Central memory CD8-positive, alpha-beta T cell (primary cell): Measurements from ENCODE around the gene PPM1F.
A peak's percentile ranks its signal among the peaks of the same experiment; 100 is the strongest.

Source experiments
- ATAC-seq: fragments of 150-1000 bp; cut with Tn5 transposase; replicated peaks from 2 replicates; pipeline ENCODE4 v1.10.0; 2022; ENCODE audit warnings: mild to moderate bottlenecking, moderate FRiP score, moderate number of reproducible peaks; ENCODE audit not compliant: poor library complexity, severe bottlenecking; ENCODE audit errors: extremely low read depth
- DNase-seq, 2 donors: peaks; one replicate each; pipeline ENCODE4 v3.0.0; 2021; ENCODE audit warnings: low spot score in 2 of 2
- H3K27ac Mint-ChIP-seq: one replicate; pipeline ENCODE4 v1.8.0; 2022; ENCODE audit warnings: low read depth, mild to moderate bottlenecking, moderate library complexity, mixed read lengths
- H3K27me3 Mint-ChIP-seq: one replicate; pipeline ENCODE4 v1.8.0; 2022; ENCODE audit warnings: mixed read lengths
- H3K36me3 Mint-ChIP-seq: one replicate; pipeline ENCODE4 v1.8.0; 2022; ENCODE audit warnings: mild to moderate bottlenecking, moderate library complexity, mixed read lengths; ENCODE audit not compliant: insufficient read depth
- H3K4me1 Mint-ChIP-seq: one replicate; pipeline ENCODE4 v1.8.0; 2022; ENCODE audit warnings: mixed read lengths
- H3K4me3 Mint-ChIP-seq: one replicate; pipeline ENCODE4 v1.8.0; 2022; ENCODE audit warnings: mild to moderate bottlenecking, moderate library complexity, mixed read lengths
- H3K9me3 Mint-ChIP-seq: one replicate; pipeline ENCODE4 v1.8.0; 2022; ENCODE audit warnings: mixed read lengths

The PPM1F gene, protein sequence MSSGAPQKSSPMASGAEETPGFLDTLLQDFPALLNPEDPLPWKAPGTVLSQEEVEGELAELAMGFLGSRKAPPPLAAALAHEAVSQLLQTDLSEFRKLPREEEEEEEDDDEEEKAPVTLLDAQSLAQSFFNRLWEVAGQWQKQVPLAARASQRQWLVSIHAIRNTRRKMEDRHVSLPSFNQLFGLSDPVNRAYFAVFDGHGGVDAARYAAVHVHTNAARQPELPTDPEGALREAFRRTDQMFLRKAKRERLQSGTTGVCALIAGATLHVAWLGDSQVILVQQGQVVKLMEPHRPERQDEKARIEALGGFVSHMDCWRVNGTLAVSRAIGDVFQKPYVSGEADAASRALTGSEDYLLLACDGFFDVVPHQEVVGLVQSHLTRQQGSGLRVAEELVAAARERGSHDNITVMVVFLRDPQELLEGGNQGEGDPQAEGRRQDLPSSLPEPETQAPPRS

DNA sequence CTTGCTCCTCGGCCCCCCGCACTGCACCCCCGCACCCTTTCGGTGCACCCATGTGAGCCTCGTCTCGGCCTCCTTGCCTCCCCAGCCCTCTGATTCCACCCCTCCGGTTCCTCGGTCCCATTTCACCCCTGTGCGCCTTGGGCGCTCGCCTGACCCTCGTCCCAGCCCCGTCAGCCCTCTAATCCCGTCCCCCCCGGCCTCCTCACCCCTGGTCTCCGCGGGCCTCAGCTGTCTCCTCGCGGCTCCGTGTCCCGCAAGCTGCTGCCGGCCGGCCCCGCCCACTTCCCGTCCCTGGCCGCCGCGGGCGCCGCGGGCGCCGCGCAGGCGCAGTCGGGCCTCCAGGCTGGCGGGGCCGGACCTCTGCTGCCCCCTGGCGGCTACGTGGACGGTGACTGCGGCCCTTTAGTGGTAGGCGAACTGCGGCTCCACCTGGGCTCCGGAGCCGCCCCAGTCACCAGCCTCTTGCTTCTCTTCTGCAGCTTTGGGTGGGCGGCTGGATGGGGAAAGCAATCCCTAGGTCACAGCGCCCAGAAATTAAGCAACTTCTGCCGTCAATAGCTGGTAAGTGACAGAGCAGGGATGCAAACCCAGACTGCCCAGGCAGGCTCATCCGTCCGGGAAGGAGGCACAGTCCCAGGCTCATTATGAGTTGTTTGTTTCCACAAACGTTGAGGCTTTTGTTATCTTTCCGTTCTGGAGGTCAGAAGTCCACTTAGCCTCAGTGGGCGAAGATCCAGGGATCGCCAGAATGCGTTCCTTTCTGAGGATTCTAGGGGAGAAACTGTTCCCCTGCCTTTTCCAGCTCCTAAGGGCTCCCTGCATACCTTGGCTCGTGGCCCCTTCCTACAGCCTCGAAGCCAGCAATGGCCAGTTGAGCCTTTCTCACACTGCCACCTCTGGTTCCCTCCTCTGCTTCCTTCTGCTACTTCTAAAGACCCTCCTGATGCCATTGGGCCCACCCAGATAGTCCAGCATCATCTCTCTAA is at the start of gene PPM1F:
TSS of gene PPM1F (minus strand) at position 263 of the 986 bp plus-strand sequence. CDS start 6,800 bp downstream, outside the sequence.
- ATAC-seq, result peak; percentile 83
- H3K36me3 Mint-ChIP-seq, result peaks cover 12% of the 10 kb centered on the region
- H3K27me3 Mint-ChIP-seq, result no peaks in the 10 kb centered on the region
- no peaks in the 10 kb centered on the region for H3K9me3 Mint-ChIP-seq
- peak within 1 kb of the TSS; percentile 53 for H3K27ac Mint-ChIP-seq
- DNase-seq, result peak; percentile 86 to 95
- peaks cover 34% of the 10 kb centered on the region for H3K4me1 Mint-ChIP-seq
- H3K4me3 Mint-ChIP-seq, result peak within 1 kb of the TSS; percentile 77

DNA sequence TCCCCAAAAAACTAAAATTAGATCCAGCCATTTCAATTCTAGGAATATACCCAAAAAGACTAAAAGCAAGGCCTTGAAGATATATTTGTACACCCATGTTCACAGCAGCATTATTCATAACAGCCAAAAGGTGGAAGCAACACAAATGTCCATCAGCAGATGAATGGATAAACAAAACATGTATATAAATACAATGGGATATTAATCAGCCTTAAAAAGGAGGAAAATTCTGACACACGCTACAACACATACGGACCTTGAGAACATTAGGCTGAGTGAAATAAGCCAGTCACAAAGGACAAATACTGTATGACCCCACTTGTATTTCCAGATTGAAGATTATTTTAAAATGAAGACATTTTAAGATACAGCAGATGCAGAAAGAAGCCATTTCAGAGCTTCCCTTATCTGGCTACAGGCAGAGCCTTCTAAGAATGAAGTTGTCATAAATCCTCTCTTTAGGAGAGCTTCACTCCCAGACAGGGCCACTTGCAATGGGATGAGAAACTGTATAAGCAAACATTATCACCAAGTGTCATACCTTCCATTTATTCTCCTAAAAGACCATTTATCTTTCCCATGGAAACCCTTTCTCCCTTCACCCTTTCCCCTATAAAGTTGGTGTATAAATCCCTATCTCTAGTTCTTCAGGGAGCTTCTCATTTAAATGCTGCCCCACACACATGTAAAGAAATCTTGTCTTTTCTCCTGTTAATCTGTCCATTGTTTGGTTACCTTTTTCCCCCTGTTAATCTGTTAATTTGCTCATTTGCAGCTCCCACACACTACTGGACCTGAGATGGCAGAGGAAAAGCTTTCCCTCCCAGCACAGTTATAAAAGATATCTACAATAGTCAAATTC is 49.2 kb upstream of the PPM1F start:
- H3K27me3 Mint-ChIP-seq, result peaks cover 13% of the 10 kb centered on the region
- H3K4me1 Mint-ChIP-seq, result no peaks in the 10 kb centered on the region
- no peak overlapping the region for H3K27ac Mint-ChIP-seq

DNA sequence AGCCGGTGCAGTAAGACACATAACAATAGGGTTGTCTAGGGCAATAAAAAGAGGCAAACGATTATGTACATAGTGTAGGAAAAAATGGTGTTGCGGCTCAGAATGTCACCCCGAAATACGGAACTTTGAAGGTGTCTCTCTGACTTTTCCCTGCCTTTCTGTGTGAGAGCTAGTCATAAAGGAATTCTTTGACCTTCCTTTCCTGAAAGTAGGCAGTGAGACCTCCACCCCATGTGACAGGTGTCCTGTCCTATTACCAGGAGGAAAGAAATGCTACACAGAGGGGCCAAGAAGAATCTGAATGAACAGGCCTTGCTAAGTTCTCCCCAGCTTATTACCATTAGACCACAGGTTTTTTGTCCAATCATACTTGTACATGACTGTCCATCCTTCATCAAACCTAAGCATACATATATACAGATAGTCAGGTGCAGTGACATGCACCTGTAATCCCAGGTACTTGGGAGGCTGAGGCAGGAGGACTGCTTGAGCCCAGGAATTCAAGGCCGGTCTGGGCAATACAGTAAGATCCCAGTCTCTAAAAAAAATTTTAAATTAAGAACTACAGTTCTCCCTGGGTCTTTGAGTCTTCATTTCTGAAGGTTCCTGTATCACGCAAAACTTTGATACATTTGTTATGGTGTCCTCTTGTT is 46.1 kb upstream of the PPM1F start:
- no peak overlapping the region for H3K27ac Mint-ChIP-seq
- no peak overlapping the region for H3K4me3 Mint-ChIP-seq
- ATAC-seq (no peak), DNase-seq (no peak)
- H3K27me3 Mint-ChIP-seq, result peaks cover 13% of the 10 kb centered on the region
- no peaks in the 10 kb centered on the region for H3K36me3 Mint-ChIP-seq
- no peaks in the 10 kb centered on the region for H3K4me1 Mint-ChIP-seq
- H3K9me3 Mint-ChIP-seq, result no peaks in the 10 kb centered on the region

More for the DNA sequence above, 49.2 kb upstream of the PPM1F start:
- Mint-ChIP-seq H3K36me3 (no peaks in the 10 kb centered on the region), H3K9me3 (no peaks in the 10 kb centered on the region), H3K4me3 (no peak overlapping the region)
- DNase-seq (no peak), ATAC-seq (no peak)

DNA sequence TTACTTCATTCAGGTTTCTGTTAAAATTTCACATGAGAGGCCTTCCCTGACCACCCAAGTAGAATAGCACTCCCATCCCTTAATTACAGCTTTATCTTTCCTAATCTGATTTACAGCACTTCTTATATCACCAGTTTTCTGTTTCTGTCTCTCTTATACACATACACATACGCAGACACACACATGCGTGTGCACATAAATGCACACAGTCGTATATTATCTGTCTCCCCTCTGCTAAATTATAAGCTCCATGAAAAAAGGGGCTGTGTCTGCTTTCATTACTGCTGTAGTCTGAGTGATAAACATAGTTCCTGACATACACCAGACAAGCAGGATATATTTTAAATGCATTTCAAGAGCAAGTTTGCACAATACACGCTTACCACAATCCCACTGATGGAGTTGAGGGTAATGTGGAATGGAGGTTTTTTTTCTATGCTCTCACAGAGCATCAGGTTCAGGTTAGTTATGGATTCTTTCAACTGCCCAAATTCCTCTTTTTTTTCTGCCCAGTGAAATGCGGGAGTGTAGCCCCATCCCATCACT is 43.6 kb upstream of the PPM1F start:
- H3K4me1 Mint-ChIP-seq, result no peaks in the 10 kb centered on the region
- ATAC-seq, result no peak
- no peak for DNase-seq
- H3K36me3 Mint-ChIP-seq, result no peaks in the 10 kb centered on the region
- no peak overlapping the region for H3K27ac Mint-ChIP-seq
- no peak overlapping the region for H3K4me3 Mint-ChIP-seq
- peaks cover 10% of the 10 kb centered on the region for H3K27me3 Mint-ChIP-seq
- no peaks in the 10 kb centered on the region for H3K9me3 Mint-ChIP-seq

DNA sequence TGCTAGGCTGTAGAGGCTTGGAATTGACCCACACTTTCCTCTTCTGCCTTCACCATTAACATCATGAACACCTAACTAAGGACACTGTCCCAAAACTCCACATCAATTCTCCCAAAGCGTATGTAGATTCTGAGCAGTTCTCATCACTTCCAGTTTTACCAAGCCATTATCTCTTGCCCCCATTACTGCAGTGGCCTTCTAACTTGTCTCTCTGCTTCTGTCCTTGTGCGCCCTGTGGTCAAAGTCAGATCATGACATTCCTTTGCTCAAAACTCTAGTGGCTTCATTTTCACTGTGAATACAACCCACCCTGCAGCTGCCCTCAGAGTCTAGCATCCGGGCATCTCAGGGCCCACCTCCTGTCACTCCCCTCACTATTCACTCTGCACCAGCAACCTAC is 43.0 kb upstream of the PPM1F start:
- no peak for DNase-seq
- Mint-ChIP-seq H3K27ac (no peak overlapping the region), H3K4me3 (no peak overlapping the region), H3K4me1 (no peaks in the 10 kb centered on the region), H3K9me3 (no peaks in the 10 kb centered on the region), H3K27me3 (peaks cover 10% of the 10 kb centered on the region), H3K36me3 (no peaks in the 10 kb centered on the region)
- ATAC-seq, result no peak

DNA sequence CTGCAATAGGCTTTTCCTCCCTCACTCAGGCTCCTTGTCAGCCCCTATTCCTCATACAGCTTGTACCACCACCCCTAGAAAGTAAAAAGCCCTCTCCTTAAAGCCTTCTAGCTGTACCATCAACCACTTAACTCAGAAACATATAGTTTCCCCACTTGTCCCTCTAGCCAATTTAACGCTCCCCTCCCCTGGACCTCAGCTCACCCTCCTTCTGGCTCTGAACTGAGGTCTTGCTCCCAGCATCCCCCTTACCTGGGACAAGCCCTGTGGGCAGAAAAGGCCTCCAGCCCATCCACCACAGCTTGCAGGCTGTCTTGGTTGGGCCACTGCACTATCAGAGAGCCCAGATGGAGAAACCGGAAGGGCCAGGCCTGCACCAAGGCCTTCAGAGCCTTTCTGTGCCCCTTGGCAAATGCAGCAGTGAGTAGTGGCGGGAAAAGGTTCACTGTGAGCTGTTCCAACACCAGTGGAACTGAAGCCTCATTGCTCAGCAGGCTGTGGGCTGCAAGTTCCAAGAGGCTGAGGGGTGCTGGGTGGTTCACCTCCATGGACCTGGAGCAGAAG is 42.3 kb upstream of the PPM1F start:
- Mint-ChIP-seq H3K4me1 (no peaks in the 10 kb centered on the region), H3K4me3 (no peak overlapping the region), H3K9me3 (no peaks in the 10 kb centered on the region), H3K27ac (no peak overlapping the region), H3K27me3 (peaks cover 16% of the 10 kb centered on the region), H3K36me3 (no peaks in the 10 kb centered on the region)
- ATAC-seq (no peak), DNase-seq (no peak)

DNA sequence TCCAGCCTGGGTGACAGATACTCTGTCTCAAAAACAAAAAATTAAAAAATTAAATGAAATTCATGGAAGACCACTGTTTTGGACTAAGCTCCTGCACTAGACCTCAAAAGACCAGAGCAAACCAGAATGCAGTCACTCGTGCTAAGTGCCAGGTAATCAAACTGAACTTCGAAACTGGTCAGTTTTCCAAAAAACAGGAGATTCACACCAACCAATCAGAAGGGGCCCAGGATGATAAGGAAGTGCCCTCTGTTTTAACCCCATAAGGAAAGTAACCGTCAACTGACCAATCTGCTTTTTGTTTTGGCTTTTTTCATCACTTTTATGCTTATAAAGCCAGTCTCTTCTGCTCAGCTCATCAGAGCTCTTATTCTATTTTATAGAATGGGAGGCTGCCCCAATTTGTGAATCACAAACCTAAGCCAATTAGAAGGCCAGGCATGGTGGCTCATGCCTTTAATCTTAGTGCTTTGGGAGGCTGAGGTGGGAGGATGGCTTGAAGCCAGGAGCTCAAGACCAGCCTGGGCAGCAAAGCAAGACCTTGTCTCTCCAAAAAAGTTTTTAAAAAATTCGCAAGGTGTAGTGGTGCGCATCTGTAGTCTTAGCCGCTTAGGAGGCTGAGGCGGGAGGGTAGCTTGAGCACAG is 40.1 kb upstream of the PPM1F start:
- Mint-ChIP-seq H3K9me3 (no peaks in the 10 kb centered on the region), H3K36me3 (no peaks in the 10 kb centered on the region), H3K27ac (no peak overlapping the region), H3K4me1 (no peaks in the 10 kb centered on the region), H3K27me3 (peaks cover 22% of the 10 kb centered on the region), H3K4me3 (no peak overlapping the region)
- no peak for ATAC-seq
- DNase-seq, result no peak

DNA sequence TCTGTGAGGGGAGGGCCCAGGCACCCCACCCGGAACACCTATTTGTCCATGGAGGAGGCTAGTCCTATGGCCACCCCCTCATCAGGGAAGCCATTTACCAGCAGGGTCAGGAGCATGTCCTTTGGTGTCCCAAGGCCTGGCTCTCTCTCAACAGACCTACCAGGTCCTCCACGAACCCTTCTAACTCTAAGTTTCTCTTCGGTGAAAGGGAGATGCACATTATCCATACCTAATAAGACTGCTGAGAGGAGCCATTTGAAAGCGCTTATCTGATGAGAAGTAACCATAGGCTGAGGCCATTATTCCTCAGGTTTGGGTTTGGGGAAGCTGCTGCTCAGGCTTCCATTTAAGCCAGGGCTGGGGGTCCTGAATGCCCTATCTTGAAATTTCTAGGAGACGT is 39.1 kb upstream of the PPM1F start:
- peaks cover 22% of the 10 kb centered on the region for H3K27me3 Mint-ChIP-seq
- no peak for DNase-seq
- H3K4me1 Mint-ChIP-seq, result no peaks in the 10 kb centered on the region
- no peak overlapping the region for H3K4me3 Mint-ChIP-seq
- no peaks in the 10 kb centered on the region for H3K9me3 Mint-ChIP-seq
- H3K36me3 Mint-ChIP-seq, result no peaks in the 10 kb centered on the region
- ATAC-seq, result no peak
- no peak overlapping the region for H3K27ac Mint-ChIP-seq

DNA sequence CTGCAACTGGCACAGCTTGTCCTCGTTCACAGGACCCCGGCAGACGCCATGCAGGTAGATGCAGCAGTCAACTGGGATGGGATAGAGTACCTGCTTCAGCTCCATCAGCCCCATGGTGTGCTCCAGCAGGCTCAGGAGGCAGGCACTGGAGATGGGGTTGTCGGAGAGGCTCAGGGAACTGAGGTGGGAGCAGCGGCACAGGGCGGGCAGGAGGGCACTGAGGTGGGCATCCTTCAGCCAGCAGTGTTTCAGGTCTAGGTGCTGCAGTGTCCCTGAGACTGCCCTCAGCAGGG is 38.6 kb upstream of the PPM1F start:
- no peaks in the 10 kb centered on the region for H3K4me1 Mint-ChIP-seq
- DNase-seq (no peak), ATAC-seq (no peak)
- H3K36me3 Mint-ChIP-seq, result no peaks in the 10 kb centered on the region
- no peak overlapping the region for H3K27ac Mint-ChIP-seq
- peaks cover 22% of the 10 kb centered on the region for H3K27me3 Mint-ChIP-seq
- no peak overlapping the region for H3K4me3 Mint-ChIP-seq
- H3K9me3 Mint-ChIP-seq, result no peaks in the 10 kb centered on the region

DNA sequence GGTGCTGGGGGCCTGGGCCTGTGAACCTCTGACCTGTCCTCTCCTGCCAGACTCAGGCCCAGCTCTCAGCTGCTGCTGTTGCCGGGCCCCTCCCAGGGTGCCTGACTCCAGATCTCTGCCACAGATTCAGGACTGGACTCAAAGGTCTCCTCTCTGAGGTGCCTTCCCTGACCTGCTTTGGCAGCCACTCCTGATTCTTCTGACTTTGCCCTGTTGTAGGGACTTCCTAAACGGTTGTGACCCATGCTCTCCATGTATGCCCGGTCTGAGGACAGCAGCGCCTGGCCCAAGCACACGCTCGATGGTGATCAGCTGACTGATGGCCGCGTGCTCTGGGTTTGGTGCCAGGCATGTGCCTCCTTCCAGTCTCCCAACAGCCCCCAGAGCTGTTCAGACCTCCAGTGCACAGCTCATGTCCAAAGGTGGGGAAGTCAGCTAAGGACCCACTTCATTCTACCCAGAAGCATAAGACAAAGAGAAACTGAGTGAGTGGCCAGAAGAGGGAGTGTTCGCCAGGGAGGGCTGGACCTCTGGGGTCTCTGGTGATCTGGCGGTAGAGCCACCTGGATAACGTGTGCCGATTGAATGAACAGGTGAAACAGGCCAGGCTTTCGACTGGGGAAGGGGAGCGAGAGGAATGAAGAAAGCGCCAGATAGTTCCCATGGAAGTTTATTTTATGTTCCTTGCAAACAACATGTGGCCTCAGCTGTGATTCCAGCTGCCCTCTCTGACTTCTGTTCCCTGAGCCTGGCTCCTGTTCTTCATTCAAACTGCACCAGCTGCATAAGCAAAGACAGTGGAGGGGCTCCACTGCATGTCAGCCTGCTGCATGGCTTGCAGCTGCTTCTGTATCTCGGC is 38.0 kb upstream of the PPM1F start:
- Mint-ChIP-seq H3K27ac (peak overlapping the region; percentile 16), H3K9me3 (no peaks in the 10 kb centered on the region), H3K27me3 (peaks cover 22% of the 10 kb centered on the region), H3K4me3 (no peak overlapping the region), H3K4me1 (no peaks in the 10 kb centered on the region), H3K36me3 (no peaks in the 10 kb centered on the region)
- no peak for ATAC-seq
- DNase-seq, result no peak
